Measurements from ENCODE around the gene C1orf122.

DNA sequence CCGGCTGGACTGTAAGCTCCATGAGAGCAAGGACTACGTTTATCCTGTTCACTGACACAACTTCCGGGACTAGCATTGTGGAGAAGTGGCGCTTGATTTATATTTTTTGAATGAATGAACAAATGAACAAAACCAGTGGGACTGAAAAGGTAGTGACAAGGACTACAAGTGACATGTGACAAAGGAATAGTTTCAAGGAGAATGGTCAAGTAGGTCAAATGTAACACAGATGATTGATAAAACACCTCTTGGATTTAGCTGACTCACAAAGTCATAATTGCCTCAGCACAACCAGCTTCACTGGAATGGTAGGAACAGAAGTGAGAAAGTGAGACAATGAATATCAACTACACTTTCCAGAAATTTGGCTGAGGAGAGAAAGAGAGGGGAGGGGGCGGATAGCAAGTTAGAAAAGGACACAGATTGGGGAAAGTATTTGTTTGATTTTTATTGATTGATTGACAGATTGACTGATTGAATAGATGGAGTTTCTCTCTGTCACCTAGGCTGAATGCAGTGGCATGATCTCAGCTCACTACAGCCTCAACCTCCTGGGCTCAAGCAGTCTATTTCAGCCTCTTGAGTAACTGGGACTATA, 37.6 kb downstream of the C1orf122 start:
- TF ChIP-seq GATA1 (IDR thresholded peaks at IDR 0.05; ENCODE audit: low read depth, low read length) (no peak), POLR2A (IDR thresholded peaks at IDR 0.05; ENCODE audit: low read length) (no peak)
